HG03045 (cell line): Measurements from ENCODE around the gene MSLN.
"Not testable (repeated sequence)": the region's sequence is repeated elsewhere in the genome, so short reads cannot be mapped to it uniquely, and the experiment has no call there.

Source experiments
- ATAC-seq: cut with Tn5 transposase; IDR thresholded peaks from one replicate; pipeline ENCODE4 v1.9.1; 2021; ENCODE audit warnings: mild to moderate bottlenecking, moderate library complexity; ENCODE audit not compliant: unreplicated experiment

MSLN gene

DNA sequence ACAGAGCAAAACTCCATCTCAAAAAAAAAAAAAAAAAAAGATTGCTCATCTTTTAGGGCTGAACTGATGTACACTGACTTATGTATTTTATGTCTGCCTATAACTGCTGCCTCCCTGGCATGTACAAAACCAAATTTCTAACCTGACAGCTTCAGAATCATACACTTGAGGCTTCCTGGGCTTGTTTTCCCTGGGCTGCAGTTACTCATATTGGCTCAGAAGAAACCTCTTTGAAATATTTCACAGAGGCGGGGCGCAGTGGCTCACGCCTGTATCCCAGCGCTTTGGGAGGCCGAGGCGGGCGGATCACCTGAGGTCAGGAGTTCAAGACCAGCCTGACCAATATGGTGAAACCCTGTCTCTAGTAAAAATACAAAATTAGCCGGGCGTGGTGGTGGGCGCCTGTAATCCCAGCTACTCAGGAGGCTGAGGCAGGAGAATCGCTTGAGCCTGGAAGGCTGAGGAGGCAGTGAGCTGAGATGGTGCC, 6.4 kb upstream of the MSLN start:
- not testable (repeated sequence) for ATAC-seq

DNA sequence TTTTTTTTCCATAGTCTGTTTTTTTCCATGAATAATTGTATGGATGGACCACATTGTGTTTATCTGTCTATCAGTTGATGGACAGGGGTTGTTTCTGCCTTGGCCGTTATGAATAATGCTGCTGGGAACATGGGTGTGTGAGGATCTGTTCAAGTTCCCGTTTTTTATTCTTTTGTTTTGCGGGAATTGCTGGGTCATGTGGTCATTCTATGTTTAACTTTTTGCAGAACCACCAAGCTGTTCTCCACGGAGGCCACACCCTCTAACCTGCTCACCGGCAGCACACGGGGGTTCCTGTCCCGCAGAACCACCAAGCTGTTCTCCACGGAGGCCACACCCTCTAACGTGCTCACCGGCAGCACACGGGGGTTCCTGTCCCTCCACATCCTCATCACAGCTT, 5.9 kb upstream of the MSLN start:
- ATAC-seq, result no peak

- ATAC-seq, result no peak
These were observed 4.1 kb upstream of the MSLN start for GRCh38 chr16:756428-756827.

GRCh38 chr16:759110-759910, 1.2 kb upstream of the MSLN start:
- no peak for ATAC-seq

- ATAC-seq, result no peak
These were observed 469 bp upstream of the MSLN start for GRCh38 chr16:760065-760464.

DNA sequence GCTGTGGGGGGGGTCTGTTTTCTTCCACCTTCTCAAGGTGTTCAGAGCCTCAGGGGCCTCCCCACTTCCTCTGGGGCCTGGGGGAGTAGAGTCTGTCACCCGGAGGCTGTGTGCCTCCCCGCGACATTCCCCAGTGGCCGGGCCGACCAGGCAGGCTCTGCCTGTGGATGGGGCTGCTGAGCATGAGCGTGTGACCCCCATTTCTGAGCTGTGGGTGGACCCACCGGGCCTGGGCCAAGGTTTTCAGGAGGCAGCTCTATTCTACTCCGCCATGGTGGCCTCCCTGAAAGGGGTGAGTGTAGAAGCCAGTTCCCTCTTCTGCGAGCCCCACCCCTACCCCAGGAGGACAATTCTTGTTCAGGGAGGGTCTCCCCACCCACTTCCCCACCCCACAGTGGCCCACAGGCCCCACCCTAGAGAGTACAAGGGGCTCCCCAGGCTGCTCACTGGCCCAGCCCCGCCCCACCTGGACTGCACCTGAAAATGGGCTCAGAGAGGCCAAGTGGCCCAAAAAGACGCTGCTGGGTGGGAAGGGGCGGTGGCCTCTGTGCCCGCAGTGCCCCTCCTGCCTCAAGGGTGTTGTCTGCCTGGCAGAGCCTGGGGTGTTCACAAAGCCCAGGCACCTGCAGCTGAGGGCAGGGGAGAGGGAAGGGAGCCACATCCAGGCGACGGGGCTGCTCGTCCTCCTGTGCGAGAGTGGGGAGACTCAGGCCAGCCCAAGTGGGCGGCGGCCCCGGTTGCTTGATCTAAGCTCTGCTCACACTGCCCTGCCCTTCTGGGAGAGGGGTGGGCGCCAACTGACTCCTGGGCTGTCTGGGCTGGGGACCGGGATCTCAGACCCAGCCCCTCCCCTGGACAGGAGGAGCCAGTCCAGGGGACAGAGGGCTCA, 1.3 kb downstream of the MSLN start:
- no peak for ATAC-seq

DNA sequence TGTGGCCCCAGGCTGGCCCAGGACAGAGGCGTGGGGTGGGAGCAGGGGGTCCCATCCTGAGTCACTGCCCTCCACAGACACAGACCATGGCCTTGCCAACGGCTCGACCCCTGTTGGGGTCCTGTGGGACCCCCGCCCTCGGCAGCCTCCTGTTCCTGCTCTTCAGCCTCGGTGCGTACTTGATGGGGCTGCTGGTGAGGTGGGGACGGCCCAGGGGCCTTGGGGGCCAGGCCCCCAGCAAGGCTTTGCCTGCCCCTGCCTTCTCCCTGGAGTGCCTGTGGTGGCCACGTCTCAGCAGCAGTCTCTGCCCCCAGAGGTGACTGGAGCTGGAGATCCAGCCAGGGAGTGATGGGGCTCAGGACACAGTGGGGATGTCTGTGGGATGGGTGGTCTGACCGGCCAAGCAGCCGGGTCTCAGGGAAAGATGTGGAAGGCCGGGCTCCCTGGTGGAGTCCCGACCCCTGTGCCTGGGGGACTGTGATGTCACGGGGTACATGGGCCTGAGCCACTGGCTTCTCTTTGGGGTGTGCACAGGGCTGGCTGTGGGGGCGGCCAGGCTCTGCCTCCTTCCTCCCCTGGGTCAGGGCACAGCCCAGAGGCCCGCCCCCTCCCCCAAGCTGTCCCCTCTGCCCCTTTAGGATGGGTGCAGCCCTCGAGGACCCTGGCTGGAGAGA, 2.2 kb downstream of the MSLN start:
- no peak for ATAC-seq

GRCh38 chr16:763369-764183, 3.0 kb downstream of the MSLN start:
- ATAC-seq, result no peak

- ATAC-seq, result no peak
These were observed 3.7 kb downstream of the MSLN start for GRCh38 chr16:764184-764750.

GRCh38 chr16:764848-765487, 4.4 kb downstream of the MSLN start:
- no peak for ATAC-seq

DNA sequence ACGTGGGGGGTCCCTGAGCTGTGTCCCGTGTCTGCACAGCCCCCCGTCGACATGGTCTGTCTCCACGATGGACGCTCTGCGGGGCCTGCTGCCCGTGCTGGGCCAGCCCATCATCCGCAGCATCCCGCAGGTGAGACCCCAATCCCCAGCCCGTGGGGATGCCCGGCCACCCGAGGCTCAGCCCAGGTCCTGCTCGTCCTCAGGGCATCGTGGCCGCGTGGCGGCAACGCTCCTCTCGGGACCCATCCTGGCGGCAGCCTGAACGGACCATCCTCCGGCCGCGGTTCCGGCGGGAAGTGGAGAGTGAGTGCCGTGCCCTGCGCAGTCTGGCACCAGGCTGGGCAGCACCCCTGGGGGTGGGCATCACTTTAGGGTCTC, 4.9 kb downstream of the MSLN start:
- no peak for ATAC-seq

GRCh38 chr16:766008-766819, 5.7 kb downstream of the MSLN start:
- ATAC-seq, result no peak

GRCh38 chr16:766820-767640, 6.5 kb downstream of the MSLN start:
- ATAC-seq, result no peak

DNA sequence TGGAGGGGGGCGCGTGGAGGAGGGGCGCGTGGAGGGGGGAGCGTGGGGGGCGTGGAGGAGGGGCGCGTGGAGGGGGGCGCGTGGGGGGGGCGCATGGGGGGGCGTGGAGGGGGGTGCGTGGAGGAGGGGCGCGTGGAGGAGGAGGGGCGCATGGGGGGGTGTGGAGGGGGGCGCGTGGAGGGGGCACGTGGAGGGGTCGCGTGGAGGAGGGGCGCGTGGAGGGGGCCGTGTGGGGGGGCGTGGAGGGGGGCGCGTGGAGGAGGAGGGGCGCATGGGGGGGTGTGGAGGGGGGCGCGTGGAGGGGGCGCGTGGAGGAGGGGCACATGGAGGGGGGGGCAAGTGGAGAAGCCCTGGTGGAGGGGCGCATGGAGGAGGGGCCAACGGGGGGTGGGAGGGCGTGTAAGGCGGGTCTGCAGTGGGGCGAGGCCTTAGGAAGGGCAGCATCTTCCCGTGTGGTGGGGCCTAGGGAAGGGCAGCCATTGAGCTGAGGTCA, 7.3 kb downstream of the MSLN start:
- ATAC-seq, result no peak

DNA sequence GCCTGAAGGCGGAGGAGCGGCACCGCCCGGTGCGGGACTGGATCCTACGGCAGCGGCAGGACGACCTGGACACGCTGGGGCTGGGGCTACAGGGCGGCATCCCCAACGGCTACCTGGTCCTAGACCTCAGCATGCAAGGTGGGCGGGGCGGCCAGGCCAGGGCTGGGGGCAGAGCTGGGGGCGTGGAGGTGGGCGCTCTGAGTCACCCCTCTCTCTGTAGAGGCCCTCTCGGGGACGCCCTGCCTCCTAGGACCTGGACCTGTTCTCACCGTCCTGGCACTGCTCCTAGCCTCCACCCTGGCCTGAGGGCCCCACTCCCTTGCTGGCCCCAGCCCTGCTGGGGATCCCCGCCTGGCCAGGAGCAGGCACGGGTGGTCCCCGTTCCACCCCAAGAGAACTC, 7.9 kb downstream of the MSLN start:
- no peak for ATAC-seq

GRCh38 chr16:769184-769784, 8.8 kb downstream of the MSLN start:
- ATAC-seq, result no peak

- no peak for ATAC-seq
These were observed 9.4 kb downstream of the MSLN start for GRCh38 chr16:769934-770333.
